ENCODE data around the gene TMEM131L. TPM values are rescaled to one million over a fixed set of nuclear protein-coding genes. Genes with fewer than 3 reads are reported as not detected.

The TMEM131L gene
- total RNA-seq, 1 experiment from 2014 or later, result 19.7 TPM

DNA sequence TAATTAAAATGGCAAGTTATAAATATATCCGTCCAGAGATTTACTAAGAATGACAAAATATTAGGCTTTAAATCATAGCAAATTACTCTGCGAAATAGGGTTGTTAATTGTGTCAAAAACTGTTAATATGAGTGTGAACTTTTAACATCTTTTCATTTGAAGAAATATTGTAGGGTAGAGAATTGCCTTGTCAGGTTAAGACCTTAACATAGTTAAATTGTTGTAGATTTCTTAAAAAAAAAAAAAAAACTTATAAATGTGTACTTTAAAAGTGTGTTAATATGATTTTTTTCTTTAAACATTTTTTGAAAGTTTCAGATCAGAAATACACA is 110.2 kb downstream of the TMEM131L start:
- H3K27me3 ChIP-seq (ENCODE audit: insufficient read depth, low read length), result no peaks in the 10 kb centered on the region
- ChIA-PET CTCF (no interaction called here), RAD21 (ENCODE audit: low non-redundant PET in 1 of 2, low total read pairs in 2 of 2, uncharacterized antibody in 2 of 2, unreplicated experiment in 2 of 2) (interaction anchor here in 1 of 2 experiments (0.7 kb wide), 1 partner anchor 46 kb away, joined by 3 read pairs; no protein-coding TSS in a partner anchor), POLR2A (no interaction called here)
- H3K4me2 ChIP-seq (ENCODE audit: low read length), result no peak overlapping the region
- H2AFZ ChIP-seq (ENCODE audit: low read depth, low read length, poor library complexity, severe bottlenecking), result no peak overlapping the region
- no TSS peak for BruUV-seq (replicated peaks)
- no peak overlapping the region for H3K27ac ChIP-seq (ENCODE audit: low read depth, low read length)
- no peaks in the 10 kb centered on the region for H3K9me2 ChIP-seq (ENCODE audit: insufficient read depth)
- no peaks in the 10 kb centered on the region for H3K36me3 ChIP-seq (ENCODE audit: control insufficient read depth in 1 of 2, insufficient read depth in 2 of 2, low read length in 2 of 2)
- H3K4me3 ChIP-seq (replicated peaks in 1 of 2; ENCODE audit: low read depth in 1 of 2, low read length in 2 of 2), result no peak overlapping the region
- no peak for DNase-seq (ENCODE audit: low read depth, low spot score)
- H3K9me3 ChIP-seq (ENCODE audit: control insufficient read depth in 1 of 2, insufficient read depth in 1 of 2, low read depth in 1 of 2, low read length in 2 of 2), result no peaks in the 10 kb centered on the region
- TF ChIP-seq POLR2A (IDR thresholded peaks at IDR 0.05; ENCODE audit: borderline replicate concordance, extremely low read depth, insufficient read depth, insufficient read length), result no peak
- no peak for TF ChIP-seq RAD21 (IDR thresholded peaks at IDR 0.05; ENCODE audit: low read depth)
- TF ChIP-seq, protein P1, sequence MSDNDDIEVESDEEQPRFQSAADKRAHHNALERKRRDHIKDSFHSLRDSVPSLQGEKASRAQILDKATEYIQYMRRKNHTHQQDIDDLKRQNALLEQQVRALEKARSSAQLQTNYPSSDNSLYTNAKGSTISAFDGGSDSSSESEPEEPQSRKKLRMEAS (IDR thresholded peaks at IDR 0.05), result no peak
- no peak for TF ChIP-seq CBX3 (IDR thresholded peaks at IDR 0.05; ENCODE audit: low read depth)
- TF ChIP-seq EZH2phosphoT487 (IDR thresholded peaks at IDR 0.05; ENCODE audit: borderline replicate concordance), result no peak
- TF ChIP-seq POLR2AphosphoS5 (IDR thresholded peaks at IDR 0.05; ENCODE audit: low read depth, low read length), result no peak
- no peak for TF ChIP-seq YY1 (IDR thresholded peaks at IDR 0.05; ENCODE audit: extremely low read depth, insufficient replicate concordance, low read depth, low read length)
- H3K4me1 ChIP-seq (ENCODE audit: control insufficient read depth in 1 of 2, insufficient read depth in 2 of 2, low read length in 2 of 2), result peaks cover 10 to 12% of the 10 kb centered on the region in 2 experiments; a peak in 3 of 4 replicates
- H3K79me2 ChIP-seq (ENCODE audit: insufficient read depth, low read length), result no peaks in the 10 kb centered on the region
- H4K20me1 ChIP-seq (ENCODE audit: insufficient read depth), result no peaks in the 10 kb centered on the region
- H3K9ac ChIP-seq (ENCODE audit: low read length), result no peak overlapping the region
- ATAC-seq, result no peak
- intact Hi-C loops (cut with micrococcal nuclease), result loop anchor here (1.0 to 10.0 kb wide), 4 partner anchors 143 to 732 kb away; partner anchors contain the start of gene MND1

DNA sequence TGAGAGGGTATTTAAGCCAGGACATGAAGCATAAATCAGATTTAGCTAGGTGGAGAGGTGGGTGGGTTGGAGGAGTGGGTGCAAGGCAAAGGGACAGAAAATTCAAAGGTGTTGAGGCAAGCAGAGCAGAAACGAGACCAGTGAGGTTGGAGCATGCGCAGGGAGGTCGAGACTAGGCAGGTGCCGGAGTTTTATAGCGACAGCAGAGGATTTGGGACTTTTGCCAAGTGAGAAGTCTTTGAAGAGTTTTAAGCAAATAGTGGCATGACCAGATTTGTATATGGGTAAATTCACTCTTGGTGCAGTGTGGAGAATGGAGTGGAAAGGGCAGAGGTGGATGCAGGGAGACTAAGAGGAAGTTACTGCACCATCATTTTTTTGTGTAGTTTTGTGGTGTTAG is 110.9 kb downstream of the TMEM131L start:
- BruUV-seq (replicated peaks), result no TSS peak
- intact Hi-C loops (cut with micrococcal nuclease), result loop anchor here (10.0 kb wide), 1 partner anchor 732 kb away; no protein-coding TSS in a partner anchor
- no peak overlapping the region for H3K4me3 ChIP-seq (replicated peaks in 1 of 2; ENCODE audit: low read depth in 1 of 2, low read length in 2 of 2)
- H3K36me3 ChIP-seq (ENCODE audit: control insufficient read depth in 1 of 2, insufficient read depth in 2 of 2, low read length in 2 of 2), result no peaks in the 10 kb centered on the region
- H3K27me3 ChIP-seq (ENCODE audit: insufficient read depth, low read length), result no peaks in the 10 kb centered on the region
- POLR2A ChIA-PET, result no interaction called here
- H3K4me2 ChIP-seq (ENCODE audit: low read length), result no peak overlapping the region
- no peak overlapping the region for H3K27ac ChIP-seq (ENCODE audit: low read depth, low read length)
- CTCF ChIA-PET, result interaction anchor here (1.4 kb wide), 1 partner anchor 449 kb away, joined by 3 read pairs; no protein-coding TSS in a partner anchor
- TF ChIP-seq TCF7L2 (IDR thresholded peaks at IDR 0.05; ENCODE audit: borderline replicate concordance, extremely low read depth, insufficient read depth, insufficient read length) (no peak), SP1 (IDR thresholded peaks at IDR 0.05; ENCODE audit: low read depth) (no peak), ZNF274 (IDR thresholded peaks at IDR 0.05; ENCODE audit: low read depth, low read length) (no peak), YY1 (IDR thresholded peaks at IDR 0.05; ENCODE audit: extremely low read depth, insufficient replicate concordance, low read depth, low read length) (no peak)
- TF ChIP-seq, protein P2, sequence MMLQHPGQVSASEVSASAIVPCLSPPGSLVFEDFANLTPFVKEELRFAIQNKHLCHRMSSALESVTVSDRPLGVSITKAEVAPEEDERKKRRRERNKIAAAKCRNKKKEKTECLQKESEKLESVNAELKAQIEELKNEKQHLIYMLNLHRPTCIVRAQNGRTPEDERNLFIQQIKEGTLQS (IDR thresholded peaks at IDR 0.05), result no peak
- TF ChIP-seq, protein P3, sequence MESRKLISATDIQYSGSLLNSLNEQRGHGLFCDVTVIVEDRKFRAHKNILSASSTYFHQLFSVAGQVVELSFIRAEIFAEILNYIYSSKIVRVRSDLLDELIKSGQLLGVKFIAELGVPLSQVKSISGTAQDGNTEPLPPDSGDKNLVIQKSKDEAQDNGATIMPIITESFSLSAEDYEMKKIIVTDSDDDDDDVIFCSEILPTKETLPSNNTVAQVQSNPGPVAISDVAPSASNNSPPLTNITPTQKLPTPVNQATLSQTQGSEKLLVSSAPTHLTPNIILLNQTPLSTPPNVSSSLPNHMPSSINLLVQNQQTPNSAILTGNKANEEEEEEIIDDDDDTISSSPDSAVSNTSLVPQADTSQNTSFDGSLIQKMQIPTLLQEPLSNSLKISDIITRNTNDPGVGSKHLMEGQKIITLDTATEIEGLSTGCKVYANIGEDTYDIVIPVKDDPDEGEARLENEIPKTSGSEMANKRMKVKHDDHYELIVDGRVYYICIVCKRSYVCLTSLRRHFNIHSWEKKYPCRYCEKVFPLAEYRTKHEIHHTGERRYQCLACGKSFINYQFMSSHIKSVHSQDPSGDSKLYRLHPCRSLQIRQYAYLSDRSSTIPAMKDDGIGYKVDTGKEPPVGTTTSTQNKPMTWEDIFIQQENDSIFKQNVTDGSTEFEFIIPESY (IDR thresholded peaks at IDR 0.05; ENCODE audit: extremely low read depth, insufficient replicate concordance, low read length), result no peak
- TF ChIP-seq, protein P4, sequence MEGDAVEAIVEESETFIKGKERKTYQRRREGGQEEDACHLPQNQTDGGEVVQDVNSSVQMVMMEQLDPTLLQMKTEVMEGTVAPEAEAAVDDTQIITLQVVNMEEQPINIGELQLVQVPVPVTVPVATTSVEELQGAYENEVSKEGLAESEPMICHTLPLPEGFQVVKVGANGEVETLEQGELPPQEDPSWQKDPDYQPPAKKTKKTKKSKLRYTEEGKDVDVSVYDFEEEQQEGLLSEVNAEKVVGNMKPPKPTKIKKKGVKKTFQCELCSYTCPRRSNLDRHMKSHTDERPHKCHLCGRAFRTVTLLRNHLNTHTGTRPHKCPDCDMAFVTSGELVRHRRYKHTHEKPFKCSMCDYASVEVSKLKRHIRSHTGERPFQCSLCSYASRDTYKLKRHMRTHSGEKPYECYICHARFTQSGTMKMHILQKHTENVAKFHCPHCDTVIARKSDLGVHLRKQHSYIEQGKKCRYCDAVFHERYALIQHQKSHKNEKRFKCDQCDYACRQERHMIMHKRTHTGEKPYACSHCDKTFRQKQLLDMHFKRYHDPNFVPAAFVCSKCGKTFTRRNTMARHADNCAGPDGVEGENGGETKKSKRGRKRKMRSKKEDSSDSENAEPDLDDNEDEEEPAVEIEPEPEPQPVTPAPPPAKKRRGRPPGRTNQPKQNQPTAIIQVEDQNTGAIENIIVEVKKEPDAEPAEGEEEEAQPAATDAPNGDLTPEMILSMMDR (IDR thresholded peaks at IDR 0.05 in 2 of 3, conservative IDR thresholded peaks at IDR 0.05 in 1 of 3; ENCODE audit: borderline replicate concordance in 1 of 3, insufficient read depth in 1 of 3, low read depth in 2 of 3, low read length in 2 of 3), result no peak
- no peak for DNase-seq (ENCODE audit: low read depth, low spot score)
- H3K4me1 ChIP-seq (ENCODE audit: control insufficient read depth in 1 of 2, insufficient read depth in 2 of 2, low read length in 2 of 2), result peaks cover 10 to 12% of the 10 kb centered on the region in 2 experiments; a peak in 3 of 4 replicates
- H3K9me3 ChIP-seq (ENCODE audit: control insufficient read depth in 1 of 2, insufficient read depth in 1 of 2, low read depth in 1 of 2, low read length in 2 of 2), result no peaks in the 10 kb centered on the region
- H3K9me2 ChIP-seq (ENCODE audit: insufficient read depth), result no peaks in the 10 kb centered on the region
- RAD21 ChIA-PET (ENCODE audit: low non-redundant PET in 1 of 2, low total read pairs in 2 of 2, uncharacterized antibody in 2 of 2, unreplicated experiment in 2 of 2), result no interaction called here
- H3K79me2 ChIP-seq (ENCODE audit: insufficient read depth, low read length), result no peaks in the 10 kb centered on the region
- no peak overlapping the region for H3K9ac ChIP-seq (ENCODE audit: low read length)
- H4K20me1 ChIP-seq (ENCODE audit: insufficient read depth), result no peaks in the 10 kb centered on the region
- no peak overlapping the region for H2AFZ ChIP-seq (ENCODE audit: low read depth, low read length, poor library complexity, severe bottlenecking)
- no peak for ATAC-seq
